CD14-positive monocyte (primary cell): Measurements from ENCODE around the gene AADACL4. TPM values are rescaled to one million over a fixed set of nuclear protein-coding genes. Genes with fewer than 3 reads are reported as not detected.

Experiments
- DNase-seq, 3 donors: peaks; one replicate each; pipeline ENCODE4 v3.0.0-alpha.2; 2011 to 2022
- H2AFZ ChIP-seq: 2 replicates; pipeline ENCODE4 v1.6.0; 2012; ENCODE audit warnings: mild to moderate bottlenecking, low read depth, low read length, inconsistent platforms; ENCODE audit not compliant: insufficient read depth, poor library complexity, severe bottlenecking
- H3K27ac ChIP-seq, 2 donors: 1 replicate in 1 of 2; 2 replicates in 1 of 2; pipeline ENCODE4 v1.5.1; 2012 to 2013; ENCODE audit warnings: low read length in 2 of 2, control low read depth in 1 of 2, inconsistent platforms in 1 of 2, low read depth in 1 of 2, mild to moderate bottlenecking in 1 of 2
- H3K27me3 ChIP-seq, 2 donors: one replicate each; pipeline versions ENCODE4 v1.6.0 to v1.6.1; 2011 to 2013; ENCODE audit warnings: low read length in 2 of 2; ENCODE audit not compliant: control insufficient read depth in 2 of 2, insufficient read depth in 2 of 2
- H3K36me3 ChIP-seq, 2 donors: replicated peaks in 1 of 2; 1 replicate in 1 of 2; 2 replicates in 1 of 2; pipeline versions ENCODE4 v1.5.1 to v1.6.1; 2012 to 2013; ENCODE audit warnings: low read length in 2 of 2, control low read depth in 1 of 2, inconsistent platforms in 1 of 2, mild to moderate bottlenecking in 1 of 2; ENCODE audit not compliant: insufficient read depth in 2 of 2, control insufficient read depth in 1 of 2
- H3K4me1 ChIP-seq, 2 donors: 1 replicate in 1 of 2; 2 replicates in 1 of 2; pipeline versions ENCODE4 v1.5.1 to v1.6.1; 2012 to 2013; ENCODE audit warnings: low read length in 2 of 2, control low read depth in 1 of 2, inconsistent platforms in 1 of 2, mild to moderate bottlenecking in 1 of 2, moderate library complexity in 1 of 2; ENCODE audit not compliant: insufficient read depth in 2 of 2, control insufficient read depth in 1 of 2
- H3K4me2 ChIP-seq: replicated peaks from 2 replicates; pipeline ENCODE3; 2012; ENCODE audit warnings: low read length, moderate library complexity, mild to moderate bottlenecking; ENCODE audit not compliant: poor library complexity, severe bottlenecking; ENCODE audit errors: extremely low read depth
- H3K4me3 ChIP-seq, 3 experiments: fragments of 200-600 bp in 1 of 3; sonication (generic) in 1 of 3; replicated peaks in 1 of 3; 1 replicate in 2 of 3; 2 replicates in 1 of 3; pipeline ENCODE4 v1.5.1; 2011 to 2013; ENCODE audit warnings: low read length in 3 of 3, mild to moderate bottlenecking in 3 of 3, control low read depth in 2 of 3, low read depth in 2 of 3, inconsistent platforms in 1 of 3, moderate library complexity in 1 of 3
- H3K79me2 ChIP-seq: 2 replicates; pipeline ENCODE4 v1.6.0; 2012; ENCODE audit warnings: mild to moderate bottlenecking, control low read depth, inconsistent platforms, low read length, moderate library complexity; ENCODE audit not compliant: insufficient read depth
- H3K9ac ChIP-seq: 2 replicates; pipeline ENCODE4 v1.6.0; 2017; ENCODE audit warnings: low read length, mild to moderate bottlenecking; ENCODE audit not compliant: insufficient read depth, poor library complexity, severe bottlenecking
- H3K9me3 ChIP-seq, 2 donors: replicated peaks in 1 of 2; 1 replicate in 1 of 2; 2 replicates in 1 of 2; pipeline versions ENCODE4 v1.5.1 to v1.6.1; 2012 to 2013; ENCODE audit warnings: low read length in 2 of 2, control low read depth in 1 of 2; ENCODE audit not compliant: control insufficient read depth in 1 of 2, insufficient read depth in 1 of 2
- H4K20me1 ChIP-seq: 2 replicates; pipeline ENCODE4 v1.6.0; 2012; ENCODE audit warnings: mild to moderate bottlenecking, low read length, control low read depth, moderate library complexity; ENCODE audit not compliant: insufficient read depth
- H3K27ac Mint-ChIP-seq, 7 donors: one replicate each; pipeline ENCODE4 v1.8.0; 2020; ENCODE audit warnings: mild to moderate bottlenecking in 7 of 7, mixed read lengths in 7 of 7, moderate library complexity in 6 of 7, inconsistent platforms in 2 of 7
- H3K27me3 Mint-ChIP-seq, 3 donors: one replicate each; pipeline ENCODE4 v1.8.0; 2021 to 2022; ENCODE audit warnings: low read depth in 3 of 3, mild to moderate bottlenecking in 3 of 3, mixed read lengths in 3 of 3, moderate library complexity in 3 of 3, inconsistent platforms in 1 of 3
- H3K36me3 Mint-ChIP-seq, 2 donors: one replicate each; pipeline ENCODE4 v1.8.0; 2020; ENCODE audit warnings: mixed read lengths in 2 of 2, inconsistent platforms in 1 of 2, mild to moderate bottlenecking in 1 of 2
- H3K4me1 Mint-ChIP-seq: one replicate; pipeline ENCODE4 v1.8.0; 2020; ENCODE audit warnings: mild to moderate bottlenecking, mixed read lengths
- H3K4me3 Mint-ChIP-seq, 2 donors: one replicate each; pipeline ENCODE4 v1.8.0; 2020; ENCODE audit warnings: mild to moderate bottlenecking in 2 of 2, mixed read lengths in 2 of 2, moderate library complexity in 1 of 2
- H3K9me3 Mint-ChIP-seq, 7 donors: one replicate each; pipeline ENCODE4 v1.8.0; 2020 to 2022; ENCODE audit warnings: mixed read lengths in 7 of 7, mild to moderate bottlenecking in 6 of 7, moderate library complexity in 6 of 7, inconsistent platforms in 2 of 7
- CTCF ChIP-seq: fragments of 200-600 bp; IDR thresholded peaks from one replicate; pipeline ENCODE4 v1.8.0; 2022; ENCODE audit warnings: antibody characterized with exemption, mild to moderate bottlenecking
- WGBS: methylation state at CpG from one replicate; pipeline ENCODE4 v1.1.5; 2013; ENCODE audit warnings: missing lambda C conversion rate; ENCODE audit not compliant: insufficient coverage; 5-methylcytosine and 5-hydroxymethylcytosine counted together
- intact Hi-C, 2 donors: fragments of 100-400 bp; cut with micrococcal nuclease; formaldehyde crosslinking; loops; one replicate each; pipeline versions ENCODE4 v1.15.0 to v1.15.1; 2023
- polyA plus RNA-seq, 3 donors: library from polyadenylated mRNA; depleted of rRNA in 1 of 3; unstranded in 2 of 3; stranded (reverse) in 1 of 3; fragments of 300-500 nt in 2 of 3; fragments of >200 nt in 1 of 3; fragmentation: Illumina TruSeq in 2 of 3; gene quantifications; 1 replicate in 2 of 3; 2 replicates in 1 of 3; pipeline ENCODE4 v1.2.3, GENCODE V29; 2012 to 2021

AADACL4 gene
- polyA plus RNA-seq, 3 donors: not detected

- no peak for DNase-seq
- H4K20me1 ChIP-seq: no peaks in the 10 kb centered on the region
- H3K36me3 Mint-ChIP-seq: no peaks in the 10 kb centered on the region
- intact Hi-C loops: no loop called here
- H3K27me3 ChIP-seq: no peaks in the 10 kb centered on the region
- H3K79me2 ChIP-seq: no peaks in the 10 kb centered on the region
- WGBS: no CpG with 5 or more reads among the region's 2 CpGs
- no peak for TF ChIP-seq CTCF
- H3K4me2 ChIP-seq: no peak overlapping the region
- peaks cover 36 to 37% of the 10 kb centered on the region in 2 donors for H3K9me3 ChIP-seq
- no peaks in the 10 kb centered on the region for H3K36me3 ChIP-seq
- no peak overlapping the region for H2AFZ ChIP-seq
- no peak overlapping the region for H3K9ac ChIP-seq
- H3K4me1 ChIP-seq: no peaks in the 10 kb centered on the region
- H3K4me1 Mint-ChIP-seq: peaks cover 6% of the 10 kb centered on the region
- no peak overlapping the region for H3K4me3 ChIP-seq
- no peak overlapping the region for H3K4me3 Mint-ChIP-seq
- no peak overlapping the region for H3K27ac ChIP-seq
- H3K9me3 Mint-ChIP-seq: peaks cover 25 to 47% (median 42%) of the 10 kb centered on the region in 7 donors
- peaks cover 2 to 3% (median 3%) of the 10 kb centered on the region in 3 donors for H3K27me3 Mint-ChIP-seq
- H3K27ac Mint-ChIP-seq: no peak overlapping the region
Measured at GRCh38 chr1:12643079-12643478, 806 bp upstream of the AADACL4 start.

- Mint-ChIP-seq H3K4me3 (no peak overlapping the region), H3K36me3 (no peaks in the 10 kb centered on the region), H3K4me1 (peaks cover 10% of the 10 kb centered on the region), H3K27ac (no peak overlapping the region), H3K27me3 (peaks cover 2 to 8% (median 3%) of the 10 kb centered on the region in 3 donors), H3K9me3 (peaks cover 20 to 36% (median 34%) of the 10 kb centered on the region in 7 donors)
- H3K4me1 ChIP-seq: no peaks in the 10 kb centered on the region
- H3K79me2 ChIP-seq: no peaks in the 10 kb centered on the region
- 100% methylated on average over 1 of the region's 2 CpGs for WGBS
- no peak overlapping the region for H3K4me3 ChIP-seq
- no peak overlapping the region for H3K27ac ChIP-seq
- H3K27me3 ChIP-seq: no peaks in the 10 kb centered on the region
- DNase-seq: no peak
- no peak for TF ChIP-seq CTCF
- intact Hi-C loops: no loop called here
- H3K9ac ChIP-seq: no peak overlapping the region
- no peaks in the 10 kb centered on the region for H4K20me1 ChIP-seq
- no peak overlapping the region for H2AFZ ChIP-seq
- no peak overlapping the region for H3K4me2 ChIP-seq
- peaks cover 25 to 26% of the 10 kb centered on the region in 2 donors for H3K9me3 ChIP-seq
- no peaks in the 10 kb centered on the region for H3K36me3 ChIP-seq
Measured at GRCh38 chr1:12644237-12644636, 352 bp downstream of the AADACL4 start.
